ENCODE results near the gene MTUS2. TPM values are rescaled to one million over a fixed set of nuclear protein-coding genes. Genes with fewer than 3 reads are reported as not detected.

MTUS2 gene
- total RNA-seq, 1 donor from 2014 or later = 0.41 TPM

- no peak for TF ChIP-seq CTCF (IDR thresholded peaks at IDR 0.05)
- H3K4me1 ChIP-seq = no peaks in the 10 kb centered on the region
- no peaks in the 10 kb centered on the region for H3K9me3 ChIP-seq
- H3K36me3 ChIP-seq = no peaks in the 10 kb centered on the region
- no peak for DNase-seq
- H3K27ac ChIP-seq = no peak overlapping the region
- no peaks in the 10 kb centered on the region for H3K27me3 ChIP-seq
- no peak for ATAC-seq
- no peak overlapping the region for H3K4me3 ChIP-seq
- intact Hi-C loops (cut with DNase I) = no loop called here
These were observed 731.1 kb downstream of the MTUS2 start for GRCh38 chr13:29551214-29551613.

Other genes starting within 250 kb of the MTUS2 start
- gene POMP, start 161.2 kb upstream of the MTUS2 start, total RNA-seq = 56.5 TPM
- 20.2 TPM for gene SLC46A3, start 101.4 kb upstream of the MTUS2 start, total RNA-seq